OCI-LY1 (cell line): ENCODE data around the gene DDA1.

Experiments used
- H2AFZ ChIP-seq: fragments of 200-600 bp; sonication (generic), shearing (Covaris generic); 2 replicates; pipeline ENCODE4 v1.6.0; 2014; ENCODE audit warnings: antibody characterized with exemption, mild to moderate bottlenecking, low read length
- H3F3A ChIP-seq: fragments of 200-600 bp; sonication (generic), shearing (Covaris generic); 2 replicates; pipeline ENCODE4 v1.6.0; 2014; ENCODE audit warnings: mild to moderate bottlenecking, antibody characterized with exemption, low read length, moderate library complexity; ENCODE audit not compliant: insufficient read depth
- H3K27ac ChIP-seq: fragments of 200-600 bp; sonication (generic); 2 replicates; pipeline ENCODE4 v1.5.1; 2014; ENCODE audit warnings: low read length, mixed run types, mild to moderate bottlenecking, low read depth; ENCODE audit not compliant: poor library complexity, severe bottlenecking
- H3K27me3 ChIP-seq: fragments of 200-600 bp; sonication (generic); 2 replicates; pipeline ENCODE4 v1.6.0; 2014; ENCODE audit warnings: antibody characterized with exemption, mild to moderate bottlenecking, low read length, moderate library complexity; ENCODE audit not compliant: insufficient read depth
- H3K36me3 ChIP-seq: fragments of 200-600 bp; sonication (generic); 2 replicates; pipeline ENCODE4 v1.6.1; 2014; ENCODE audit warnings: mild to moderate bottlenecking, antibody characterized with exemption, low read length, moderate library complexity, mixed read lengths; ENCODE audit not compliant: insufficient read depth
- H3K4me1 ChIP-seq: fragments of 200-600 bp; sonication (generic); 2 replicates; pipeline ENCODE4 v1.5.1; 2014; ENCODE audit warnings: mild to moderate bottlenecking, low read length, moderate library complexity; ENCODE audit not compliant: insufficient read depth, severe bottlenecking
- H3K4me2 ChIP-seq: fragments of 200-600 bp; sonication (generic), shearing (Covaris generic); 2 replicates; pipeline ENCODE4 v1.6.1; 2014; ENCODE audit warnings: low read length
- H3K4me3 ChIP-seq: fragments of 200-600 bp; sonication (generic); 2 replicates; pipeline ENCODE4 v1.5.1; 2014; ENCODE audit warnings: low read length, low read depth, mild to moderate bottlenecking, mixed read lengths; ENCODE audit not compliant: poor library complexity, severe bottlenecking
- H3K79me2 ChIP-seq: fragments of 200-600 bp; shearing (Covaris generic); 2 replicates; pipeline ENCODE4 v1.6.1; 2016; ENCODE audit warnings: mixed run types, low read length, mixed read lengths; ENCODE audit not compliant: insufficient read depth
- H3K9ac ChIP-seq: fragments of 200-600 bp; sonication (generic), shearing (Covaris generic); 2 replicates; pipeline ENCODE4 v1.6.1; 2014; ENCODE audit warnings: mild to moderate bottlenecking, low read length, mixed read lengths
- H3K9me2 ChIP-seq: fragments of 200-600 bp; sonication (generic), shearing (Covaris generic); 2 replicates; pipeline ENCODE4 v1.6.1; 2014; ENCODE audit warnings: low read depth, mild to moderate bottlenecking, low read length, mixed read lengths
- H3K9me3 ChIP-seq: fragments of 200-600 bp; shearing (Covaris generic); 2 replicates; pipeline ENCODE4 v1.6.1; 2014; ENCODE audit warnings: low read length, mixed read lengths
- H4K20me1 ChIP-seq: fragments of 200-600 bp; sonication (generic), shearing (Covaris generic); 2 replicates; pipeline ENCODE4 v1.6.0; 2016; ENCODE audit warnings: mild to moderate bottlenecking, low read length; ENCODE audit not compliant: insufficient read depth
- CTCF ChIP-seq: fragments of 200-600 bp; sonication (generic), shearing (Covaris generic); IDR thresholded peaks from 2 replicates; pipeline ENCODE4 v1.5.1; 2017; ENCODE audit warnings: mild to moderate bottlenecking, antibody characterized with exemption, low read length, moderate library complexity, mixed read lengths
- EZH2 ChIP-seq: fragments of 200-600 bp; sonication (generic), shearing (Covaris generic); IDR thresholded peaks from 2 replicates; pipeline ENCODE4 v1.8.0; 2017; ENCODE audit warnings: borderline replicate concordance, mixed run types, mild to moderate bottlenecking, antibody characterized with exemption, low read length, moderate library complexity, mixed read lengths

The DDA1 gene

DNA sequence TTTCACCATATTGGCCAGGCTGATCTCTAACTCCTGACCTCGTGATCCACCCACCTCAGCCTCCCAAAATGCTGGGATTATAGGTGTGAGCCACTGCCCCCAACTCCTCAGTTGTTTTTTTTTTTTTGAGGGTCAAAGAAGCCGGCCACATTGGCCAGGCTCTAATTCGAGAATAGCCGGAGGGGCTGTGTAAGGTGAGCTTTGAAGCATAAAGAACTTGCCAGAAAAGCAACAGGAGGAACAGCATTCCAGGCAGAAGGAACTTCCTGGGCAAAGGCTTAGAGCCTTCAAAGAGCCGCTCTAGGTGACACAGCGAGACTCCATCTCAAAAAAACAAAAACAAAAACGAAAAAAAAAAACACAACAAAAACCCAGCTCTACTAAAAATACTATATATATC is 43.3 kb upstream of the DDA1 start:
- no peak overlapping the region for H2AFZ ChIP-seq
- peaks cover 47% of the 10 kb centered on the region for H3K4me1 ChIP-seq
- no peak for TF ChIP-seq EZH2
- no peak for TF ChIP-seq CTCF
- H3K27me3 ChIP-seq = no peaks in the 10 kb centered on the region
- H3K36me3 ChIP-seq = peaks cover 12% of the 10 kb centered on the region
- peak overlapping the region; percentile 43 for H3K4me3 ChIP-seq
- peak overlapping the region; percentile 53 for H3K4me2 ChIP-seq
- H3K9me2 ChIP-seq = no peaks in the 10 kb centered on the region
- H3K9ac ChIP-seq = peak overlapping the region; percentile 43
- no peaks in the 10 kb centered on the region for H3F3A ChIP-seq
- H4K20me1 ChIP-seq = no peaks in the 10 kb centered on the region
- H3K27ac ChIP-seq = peak overlapping the region; percentile 91
- no peaks in the 10 kb centered on the region for H3K9me3 ChIP-seq
- peaks cover 5% of the 10 kb centered on the region; the same call in 1 of the 2 replicates for H3K79me2 ChIP-seq

DNA sequence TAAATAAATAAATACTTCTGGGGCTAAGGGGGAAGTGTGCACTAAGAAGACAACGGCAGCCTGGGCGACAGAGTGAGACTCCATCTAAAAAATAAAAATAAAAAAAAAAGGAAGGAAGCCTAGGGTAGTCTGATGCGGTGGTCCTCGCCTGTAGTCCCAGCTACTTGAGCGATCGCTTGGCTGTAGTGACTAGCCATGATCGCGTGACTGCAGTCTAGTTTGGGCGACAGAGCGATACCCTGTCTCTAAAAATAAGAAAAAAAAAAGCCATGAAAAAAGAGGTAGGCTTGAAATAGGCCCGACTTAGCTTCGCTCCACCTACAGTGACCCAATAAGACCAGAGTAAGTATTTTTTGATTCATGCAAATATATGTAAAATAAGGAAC is 42.8 kb upstream of the DDA1 start:
- Histone ChIP-seq H3K4me2 (peak overlapping the region; percentile 53), H3K27me3 (no peaks in the 10 kb centered on the region), H2AFZ (no peak overlapping the region), H3K4me3 (peak overlapping the region; percentile 43), H3K36me3 (peaks cover 18% of the 10 kb centered on the region), H3K9me3 (no peaks in the 10 kb centered on the region), H3F3A (no peaks in the 10 kb centered on the region), H3K79me2 (peaks cover 5% of the 10 kb centered on the region; the same call in 1 of the 2 replicates), H3K27ac (peak overlapping the region; percentile 91), H4K20me1 (no peaks in the 10 kb centered on the region), H3K4me1 (peaks cover 45% of the 10 kb centered on the region), H3K9ac (peak overlapping the region; percentile 43), H3K9me2 (no peaks in the 10 kb centered on the region)
- TF ChIP-seq CTCF (no peak), EZH2 (no peak)

- H3K36me3 ChIP-seq = peaks cover 22% of the 10 kb centered on the region
- H3K4me3 ChIP-seq = peak within 1 kb of the TSS; percentile 91
- peak within 1 kb of the TSS; percentile 91 for H3K9ac ChIP-seq
- no peaks in the 10 kb centered on the region for H3K9me2 ChIP-seq
- H2AFZ ChIP-seq = no peak within 1 kb of the TSS
- H3K27me3 ChIP-seq = no peaks in the 10 kb centered on the region
- peak within 1 kb of the TSS; percentile 94 for H3K4me2 ChIP-seq
- TF ChIP-seq EZH2 = no peak
- no peaks in the 10 kb centered on the region for H4K20me1 ChIP-seq
- no peaks in the 10 kb centered on the region for H3F3A ChIP-seq
- H3K4me1 ChIP-seq = peaks cover 45% of the 10 kb centered on the region
- H3K27ac ChIP-seq = peak within 1 kb of the TSS; percentile 91
- no peaks in the 10 kb centered on the region for H3K9me3 ChIP-seq
- peaks cover 5% of the 10 kb centered on the region; the same call in 1 of the 2 replicates for H3K79me2 ChIP-seq
Measured at GRCh38 chr19:17266975-17267788, 42.2 kb upstream of the DDA1 start, which contains the start of gene BABAM1. BABAM1 (plus strand) TSS chr19:17267443; CDS start chr19:17268807, 1,364 bp downstream.
